Prostate gland (tissue), 2 donors: ENCODE results near the gene RUNDC3A. TPM values are rescaled to one million over a fixed set of nuclear protein-coding genes. Genes with fewer than 3 reads are reported as not detected.

Source experiments
- small RNA-seq, 2 donors: library from RNA; depleted of rRNA; stranded (forward); fragments of <200 nt; gene quantifications; one replicate each; pipeline ENCODE3, GENCODE V24; 2016
- total RNA-seq, 2 donors: library from RNA; depleted of rRNA; stranded (reverse); fragments of >200 nt; gene quantifications; one replicate each; pipeline ENCODE4 v1.1.0, GENCODE V29; 2016

Gene RUNDC3A
- total RNA-seq, 2 donors from 2014 or later, result 0.68 to 2.9 TPM

Small RNA genes lying within 50 kb of the gene (small RNA-seq; reads per million reads assigned to genes)
- 0 reads per million in 2 donors for gene RF00012
- gene RN7SL507P, result 0 reads per million in 2 donors
- gene RNU6-453P, result 0.20 to 0.28 reads per million in 2 donors

Other genes with a start within 250 kb of the RUNDC3A start
- gene LSM12, start 241.9 kb upstream of the RUNDC3A start, total RNA-seq, result 10 to 100 TPM; 30.0 to 45.2 TPM
- gene G6PC3, start 237.9 kb upstream of the RUNDC3A start, total RNA-seq, result 10 to 100 TPM; 68.9 to 84.8 TPM
- gene HDAC5, start 185.0 kb upstream of the RUNDC3A start, total RNA-seq, result 100 to 1,000 TPM in 1 of 2 donors, 10 to 100 TPM in 1; 71.2 to 145 TPM
- 1 to 10 TPM; 1.4 to 8.1 TPM for gene HROB, start 166.7 kb upstream of the RUNDC3A start, total RNA-seq
- 1 to 10 TPM; 3.2 to 4.4 TPM for gene ASB16, start 137.9 kb upstream of the RUNDC3A start, total RNA-seq
- 10 to 100 TPM; 42.9 to 67.2 TPM for gene TMUB2, start 121.6 kb upstream of the RUNDC3A start, total RNA-seq
- gene ATXN7L3, start 108.7 kb upstream of the RUNDC3A start, total RNA-seq, result 10 to 100 TPM; 45.8 to 72.0 TPM
- 10 to 100 TPM; 73.4 to 77.2 TPM for gene UBTF, start 88.9 kb upstream of the RUNDC3A start, total RNA-seq
- under 1 TPM in 1 of 2 donors, not detected in 1; 0.51 TPM for gene SLC4A1, start 40.5 kb upstream of the RUNDC3A start, total RNA-seq
- 100 to 1,000 TPM; 116 to 132 TPM for gene SLC25A39, start 16.2 kb downstream of the RUNDC3A start, total RNA-seq
- 100 to 1,000 TPM; 319 to 404 TPM for gene GRN, start 36.7 kb downstream of the RUNDC3A start, total RNA-seq
- 1 to 10 TPM; 1.8 to 6.1 TPM for gene FAM171A2, start 55.3 kb downstream of the RUNDC3A start, total RNA-seq
- under 1 TPM; 0.27 to 0.68 TPM for gene ITGA2B, start 81.0 kb downstream of the RUNDC3A start, total RNA-seq
- gene GPATCH8, start 194.8 kb downstream of the RUNDC3A start, total RNA-seq, result 10 to 100 TPM; 25.2 to 42.8 TPM
- 10 to 100 TPM in 1 of 2 donors, 1 to 10 TPM in 1; 3.3 to 10.1 TPM for gene FZD2, start 248.9 kb downstream of the RUNDC3A start, total RNA-seq